IMR-90 (cell line): ENCODE results near the gene KCTD2. TPM values are rescaled to one million over a fixed set of nuclear protein-coding genes. Genes with fewer than 3 reads are reported as not detected.

Experiments used
- ATAC-seq: fragments of 200-7000 bp; cut with Tn5 transposase; 2 replicates; pipeline ENCODE4 v1.9.1; 2020; ENCODE audit warnings: low read depth, mild to moderate bottlenecking, moderate library complexity
- BruUV-seq: library from RNA; stranded (reverse); fragments of 400-500 nt; replicated peaks from 2 replicates; lab custom pipeline; 2021; lab: Mats Ljungman, UMichigan
- CTCF ChIA-PET: fragments of 300-600 bp; formaldehyde crosslinking; extraction: SDS; loops from one replicate; lab custom pipeline; 2021; ENCODE audit warnings: antibody characterized with exemption; lab: Yijun Ruan, JAX
- POLR2A ChIA-PET: fragments of 300-600 bp; sonication (Branson Sonifier 250); formaldehyde crosslinking; loops from one replicate; lab custom pipeline; 2022; ENCODE audit warnings: antibody characterized with exemption; ENCODE audit not compliant: unreplicated experiment; lab: Charles Lee
- DNase-seq: peaks from one replicate; pipeline ENCODE4 v3.0.0; 2013
- H2AFZ ChIP-seq: replicated peaks from 2 replicates; pipeline ENCODE3; 2013; ENCODE audit warnings: low read length, mild to moderate bottlenecking; ENCODE audit not compliant: poor library complexity
- H2AK5ac ChIP-seq: 2 replicates; pipeline ENCODE4 v1.6.1; 2013; ENCODE audit warnings: low read depth, low read length, inconsistent platforms
- H2AK9ac ChIP-seq: replicated peaks from 2 replicates; pipeline ENCODE3; 2013; ENCODE audit warnings: mild to moderate bottlenecking, low read depth, low read length, moderate library complexity; ENCODE audit not compliant: poor library complexity
- H2BK120ac ChIP-seq: 2 replicates; pipeline ENCODE4 v1.6.1; 2013; ENCODE audit warnings: low read depth, low read length, inconsistent platforms
- H2BK15ac ChIP-seq: 3 replicates; pipeline ENCODE4 v1.6.1; 2013; ENCODE audit warnings: low read depth, low read length, inconsistent platforms
- H2BK20ac ChIP-seq: 2 replicates; pipeline ENCODE4 v1.6.1; 2013; ENCODE audit warnings: low read depth, mild to moderate bottlenecking, inconsistent platforms, low read length, moderate library complexity
- H2BK5ac ChIP-seq: 2 replicates; pipeline ENCODE4 v1.6.1; 2013; ENCODE audit warnings: mild to moderate bottlenecking, low read depth, low read length, inconsistent platforms; ENCODE audit not compliant: poor library complexity, severe bottlenecking
- H3K14ac ChIP-seq: replicated peaks from 2 replicates; pipeline ENCODE4 v1.6.1; 2013; ENCODE audit warnings: low read depth, low read length, inconsistent platforms
- H3K18ac ChIP-seq: 2 replicates; pipeline ENCODE4 v1.6.1; 2013; ENCODE audit warnings: low read depth, low read length, control low read depth
- H3K23ac ChIP-seq: 2 replicates; pipeline ENCODE4 v1.6.1; 2013; ENCODE audit warnings: low read depth, low read length, inconsistent platforms
- H3K27ac ChIP-seq: 2 replicates; pipeline ENCODE4 v1.5.1; 2013; ENCODE audit warnings: mild to moderate bottlenecking, control low read depth, low read length; ENCODE audit not compliant: insufficient read depth
- H3K27me3 ChIP-seq: 2 replicates; pipeline ENCODE4 v1.6.1; 2013; ENCODE audit warnings: low read length; ENCODE audit not compliant: control insufficient read depth, insufficient read depth
- H3K36me3 ChIP-seq: 2 replicates; pipeline ENCODE4 v1.6.1; 2013; ENCODE audit warnings: low read length, mixed read lengths; ENCODE audit not compliant: control insufficient read depth, insufficient read depth
- H3K4ac ChIP-seq: 2 replicates; pipeline ENCODE4 v1.6.1; 2013; ENCODE audit warnings: low read depth, low read length, inconsistent platforms
- H3K4me1 ChIP-seq: 2 replicates; pipeline ENCODE4 v1.6.1; 2013; ENCODE audit warnings: low read length, mixed read lengths; ENCODE audit not compliant: control insufficient read depth, insufficient read depth
- H3K4me2 ChIP-seq: 2 replicates; pipeline ENCODE4 v1.6.1; 2013; ENCODE audit warnings: low read depth, mild to moderate bottlenecking, control low read depth, low read length, moderate library complexity
- H3K4me3 ChIP-seq: 2 replicates; pipeline ENCODE4 v1.5.1; 2013; ENCODE audit warnings: low read depth, mild to moderate bottlenecking, control low read depth, low read length, moderate library complexity; ENCODE audit not compliant: insufficient read depth
- H3K56ac ChIP-seq: 2 replicates; pipeline ENCODE4 v1.6.1; 2013; ENCODE audit warnings: low read length, inconsistent platforms; ENCODE audit not compliant: insufficient read depth; ENCODE audit errors: extremely low read depth
- H3K79me1 ChIP-seq, 2 experiments: 2 replicates each; pipeline ENCODE4 v1.6.1; 2013; ENCODE audit warnings: low read length in 2 of 2, inconsistent platforms in 1 of 2, low read depth in 1 of 2
- H3K9ac ChIP-seq: 2 replicates; pipeline ENCODE4 v1.6.1; 2013; ENCODE audit warnings: low read depth, low read length, control low read depth
- H3K9me1 ChIP-seq: 2 replicates; pipeline ENCODE4 v1.6.1; 2013; ENCODE audit warnings: low read length, inconsistent platforms; ENCODE audit not compliant: insufficient read depth
- H3K9me3 ChIP-seq: 2 replicates; pipeline ENCODE4 v1.6.1; 2013; ENCODE audit warnings: low read length; ENCODE audit not compliant: control insufficient read depth, insufficient read depth
- H4K20me1 ChIP-seq: 2 replicates; pipeline ENCODE4 v1.6.1; 2013; ENCODE audit warnings: low read length, inconsistent platforms; ENCODE audit not compliant: insufficient read depth
- H4K5ac ChIP-seq: 2 replicates; pipeline ENCODE4 v1.6.1; 2013; ENCODE audit warnings: mild to moderate bottlenecking, low read depth, low read length, control low read depth
- H4K8ac ChIP-seq, 2 experiments: 2 replicates each; pipeline ENCODE4 v1.6.1; 2013; ENCODE audit warnings: low read depth in 2 of 2, low read length in 2 of 2, control low read depth in 1 of 2, inconsistent platforms in 1 of 2
- H4K91ac ChIP-seq: 2 replicates; pipeline ENCODE4 v1.6.1; 2013; ENCODE audit warnings: low read depth, low read length, inconsistent platforms; ENCODE audit not compliant: insufficient read depth
- BHLHE40 ChIP-seq: fragments of 150-350 bp; IDR thresholded peaks from 2 replicates; pipeline ENCODE4 v1.6.1; 2016; ENCODE audit warnings: mild to moderate bottlenecking, low read depth, low read length
- CHD1 ChIP-seq: IDR thresholded peaks from 2 replicates; pipeline ENCODE4 v1.6.1; 2012; ENCODE audit warnings: low read depth, low read length, improper control_type of control experiment
- FOS ChIP-seq: fragments of 150-350 bp; IDR thresholded peaks from 2 replicates; pipeline ENCODE4 v1.6.1; 2016; ENCODE audit warnings: low read depth, low read length
- MAFK ChIP-seq: IDR thresholded peaks from 2 replicates; pipeline ENCODE4 v1.6.1; 2012; ENCODE audit warnings: low read depth, low read length, improper control_type of control experiment
- MAZ ChIP-seq: IDR thresholded peaks from 2 replicates; pipeline ENCODE4 v1.6.1; 2012; ENCODE audit warnings: low read depth, mild to moderate bottlenecking, low read length, improper control_type of control experiment, moderate library complexity, borderline replicate concordance
- MXI1 ChIP-seq: IDR thresholded peaks from 2 replicates; pipeline ENCODE4 v1.6.1; 2012; ENCODE audit warnings: low read depth, mild to moderate bottlenecking, low read length, moderate library complexity, borderline replicate concordance
- NFE2L2 ChIP-seq: fragments of 150-350 bp; IDR thresholded peaks from 2 replicates; pipeline ENCODE4 v1.6.1; 2016; ENCODE audit warnings: low read depth, mild to moderate bottlenecking, low read length
- POLR2A ChIP-seq: IDR thresholded peaks from 2 replicates; pipeline ENCODE4 v1.6.1; 2012; ENCODE audit warnings: mild to moderate bottlenecking, low read depth, low read length
- RAD21 ChIP-seq: IDR thresholded peaks from 2 replicates; pipeline ENCODE4 v1.6.1; 2012; ENCODE audit warnings: low read length, improper control_type of control experiment
- RFX5 ChIP-seq: IDR thresholded peaks from 2 replicates; pipeline ENCODE4 v1.8.0; 2012; ENCODE audit warnings: low read depth, mild to moderate bottlenecking, low read length, moderate library complexity
- SMC3 ChIP-seq: fragments of 150-350 bp; IDR thresholded peaks from 2 replicates; pipeline ENCODE4 v1.6.1; 2016; ENCODE audit warnings: low read depth, mild to moderate bottlenecking, antibody characterized with exemption, low read length, moderate library complexity
- WGBS, 2 experiments: methylation state at CpG; one replicate each; pipeline versions ENCODE4 v1.1.5 to v1.1.7; 2013; ENCODE audit warnings: missing lambda C conversion rate in 2 of 2; ENCODE audit not compliant: insufficient read length in 1 of 2; ENCODE audit errors: extremely low coverage in 2 of 2; 5-methylcytosine and 5-hydroxymethylcytosine counted together
- dilution Hi-C: fragments of 300-500 bp; cut with HindIII; formaldehyde crosslinking; loops from one replicate; pipeline ENCODE4 v1.14.3; 2018; ENCODE audit warnings: low sequenced_read_pairs; ENCODE audit not compliant: unreplicated experiment
- in situ Hi-C: fragments of 300-500 bp; cut with MboI; formaldehyde crosslinking; loops from 3 replicates; pipeline ENCODE4 v1.14.3; 2019; ENCODE audit warnings: low sequenced_read_pairs, inconsistent platforms, mixed read lengths
- intact Hi-C: fragments of 100-400 bp; cut with micrococcal nuclease; formaldehyde crosslinking; loops from 2 replicates; pipeline ENCODE4 v1.10.0; 2022
- polyA plus RNA-seq, 3 experiments: library from polyadenylated mRNA; depleted of rRNA; stranded (reverse); fragments of >200 nt; gene quantifications; 2 replicates each; pipeline ENCODE4 v1.2.3, GENCODE V29; 2012; ENCODE audit warnings: low replicate concordance in 1 of 3
- total RNA-seq: library from RNA; depleted of rRNA; stranded (reverse); fragments of >200 nt; gene quantifications from 2 replicates; pipeline ENCODE4 v1.2.3, GENCODE V29; 2012
- TF ChIP-seq, protein P1 (sequence below): fragments of 150-350 bp; IDR thresholded peaks from 2 replicates; pipeline ENCODE4 v1.6.1; 2017; ENCODE audit warnings: mild to moderate bottlenecking, antibody characterized with exemption, low read length, low read depth

The KCTD2 gene
- total and polyA plus RNA-seq, 2 of the 4 experiments (the other 2 are of a cell fraction): 9.1 to 18.4 TPM

DNA sequence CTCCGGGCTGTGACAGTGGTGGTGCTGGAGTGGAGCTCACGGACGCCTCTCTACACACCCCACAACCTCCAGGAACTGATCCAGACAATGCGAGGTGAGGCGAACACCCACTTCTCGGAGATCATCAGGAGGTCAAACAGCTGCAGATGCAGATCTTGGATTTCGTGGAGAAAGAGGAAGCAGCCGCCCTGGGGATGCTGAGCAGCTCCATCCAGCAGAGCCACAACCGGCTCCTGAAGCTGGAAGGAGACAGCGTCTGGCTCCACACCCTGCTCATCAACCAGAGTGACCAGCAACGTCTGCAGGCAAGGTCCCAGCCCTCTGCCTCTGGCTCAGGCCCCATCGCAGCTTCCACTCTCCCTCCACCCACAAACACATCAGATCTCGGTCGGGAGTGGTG, 27.5 kb downstream of the KCTD2 start:
- intact Hi-C loops: loop anchor here (5.0 kb wide), 1 partner anchor 33 kb away; the partner anchor contains the start of gene ARMC7
- H2AK5ac ChIP-seq: no peak overlapping the region
- peaks cover 19% of the 10 kb centered on the region for H3K4me1 ChIP-seq

More for the DNA sequence above, 27.5 kb downstream of the KCTD2 start:
- no peak overlapping the region for H3K14ac ChIP-seq
- BruUV-seq: no TSS peak
- H3K27me3 ChIP-seq: no peaks in the 10 kb centered on the region
- H4K91ac ChIP-seq: no peak overlapping the region
- dilution Hi-C loops (no loop called here), in situ Hi-C loops (loop anchor here (25.0 kb wide), 1 partner anchor 338 kb away; the partner anchor contains the start of gene GRB2)
- H3K4me2 ChIP-seq: no peak overlapping the region
- no peaks in the 10 kb centered on the region for H3K79me1 ChIP-seq
- H3K4me3 ChIP-seq: no peak overlapping the region
- H2AFZ ChIP-seq: peak overlapping the region; percentile 37
- ATAC-seq (no peak), DNase-seq (no peak)
- no peak overlapping the region for H4K5ac ChIP-seq
- H3K23ac ChIP-seq: no peak overlapping the region
- H2BK5ac ChIP-seq: no peak overlapping the region
- no peak overlapping the region for H3K56ac ChIP-seq
- H3K9me3 ChIP-seq: no peaks in the 10 kb centered on the region
- ChIA-PET CTCF (interaction anchor here (1.1 kb wide), 1 partner anchor 40 kb away, joined by 3 read pairs; no protein-coding TSS in a partner anchor), POLR2A (no interaction called here)
- no peaks in the 10 kb centered on the region for H3K36me3 ChIP-seq
- H3K4ac ChIP-seq: no peak overlapping the region
- no peaks in the 10 kb centered on the region for H4K20me1 ChIP-seq
- H3K27ac ChIP-seq: no peak overlapping the region
- 61% methylated on average over 3 of the region's 14 CpGs; no CpG with 5 or more reads in 1 of the 2 experiments for WGBS, 2 experiments
- TF ChIP-seq BHLHE40 (no peak), MAFK (no peak), RFX5 (no peak), FOS (no peak), CHD1 (no peak), POLR2A (no peak), MAZ (no peak), NFE2L2 (no peak), MXI1 (no peak), SMC3 (no peak), RAD21 (no peak)
- TF ChIP-seq, protein P1, sequence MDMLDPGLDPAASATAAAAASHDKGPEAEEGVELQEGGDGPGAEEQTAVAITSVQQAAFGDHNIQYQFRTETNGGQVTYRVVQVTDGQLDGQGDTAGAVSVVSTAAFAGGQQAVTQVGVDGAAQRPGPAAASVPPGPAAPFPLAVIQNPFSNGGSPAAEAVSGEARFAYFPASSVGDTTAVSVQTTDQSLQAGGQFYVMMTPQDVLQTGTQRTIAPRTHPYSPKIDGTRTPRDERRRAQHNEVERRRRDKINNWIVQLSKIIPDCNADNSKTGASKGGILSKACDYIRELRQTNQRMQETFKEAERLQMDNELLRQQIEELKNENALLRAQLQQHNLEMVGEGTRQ: no peak
- H2AK9ac ChIP-seq: peak overlapping the region; percentile 68
- no peak overlapping the region for H2BK20ac ChIP-seq
- H3K18ac ChIP-seq: no peak overlapping the region
- peaks cover 14% of the 10 kb centered on the region for H3K9me1 ChIP-seq
- no peak overlapping the region for H2BK120ac ChIP-seq
- no peak overlapping the region for H2BK15ac ChIP-seq
- no peak overlapping the region for H3K9ac ChIP-seq
- H4K8ac ChIP-seq: no peak overlapping the region
